ENCODE measurements around the gene APOA5. TPM values are rescaled to one million over a fixed set of nuclear protein-coding genes. Genes with fewer than 3 reads are reported as not detected.
"Not testable (repeated sequence)": the region's sequence is repeated elsewhere in the genome, so short reads cannot be mapped to it uniquely, and the experiment has no call there.

APOA5 gene
- total RNA-seq, 1 donor from 2014 or later, result not detected

DNA sequence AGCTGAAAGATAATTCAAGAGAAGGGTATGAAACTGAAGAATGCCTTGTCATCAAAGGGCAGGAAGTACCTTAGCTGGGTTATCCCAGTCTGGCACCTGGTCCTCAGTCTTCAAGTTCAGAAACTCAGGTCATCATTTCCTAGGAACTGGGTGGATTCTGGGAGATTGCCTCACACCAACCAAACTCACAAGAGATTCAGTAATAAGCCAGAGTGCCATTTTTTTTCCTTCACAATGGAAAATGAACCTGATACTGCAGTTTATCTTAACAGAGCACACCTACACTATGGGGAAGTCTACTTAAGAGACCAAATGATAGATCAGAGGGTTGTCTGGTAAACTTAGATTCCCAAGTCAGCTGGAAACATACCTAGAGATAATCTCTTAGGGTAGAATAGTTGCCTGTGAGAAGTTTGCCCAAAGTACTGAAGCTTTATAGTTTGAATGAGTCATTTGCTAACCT lies 15.1 kb downstream of the APOA5 start:
- DNase-seq (ENCODE audit: extremely low read depth, low read depth, low spot score), result no peak

- DNase-seq (ENCODE audit: extremely low read depth, low read depth, low spot score), result no peak
Measured at GRCh38 chr11:116775975-116776374, 15.7 kb downstream of the APOA5 start.

DNA sequence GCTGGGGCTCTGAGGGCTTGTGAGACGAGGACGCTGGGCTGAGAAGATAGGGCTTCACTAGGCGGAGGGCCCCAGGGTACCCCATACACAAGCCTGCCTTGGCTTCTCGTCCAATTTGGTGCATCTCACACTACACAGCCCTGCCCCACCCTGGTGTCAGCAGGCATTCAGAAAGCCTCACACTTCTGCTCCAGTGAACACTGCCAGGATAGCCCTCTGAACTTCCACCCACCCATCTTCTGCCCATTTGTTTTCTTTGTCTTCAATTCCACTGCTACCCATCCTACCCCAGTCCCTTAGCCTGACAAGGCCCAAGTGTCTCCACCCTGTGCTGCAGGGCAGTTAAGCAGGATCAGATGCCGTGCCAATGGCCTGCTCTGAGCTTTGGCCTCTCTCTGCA lies 17.0 kb downstream of the APOA5 start:
- DNase-seq (ENCODE audit: extremely low read depth, low read depth, low spot score), result no peak

GRCh38 chr11:116773203-116774097 lies 18.2 kb downstream of the APOA5 start:
- DNase-seq (ENCODE audit: extremely low read depth, low read depth, low spot score), result no peak

- no peak for DNase-seq (ENCODE audit: extremely low read depth, low read depth, low spot score)
Measured at GRCh38 chr11:116772443-116773202, 19.1 kb downstream of the APOA5 start, which contains the start of gene BUD13. BUD13 (minus strand) TSS chr11:116772987; CDS start chr11:116772964, 23 bp downstream.

- no peak for DNase-seq (ENCODE audit: extremely low read depth, low read depth, low spot score)
Measured at GRCh38 chr11:116771935-116772334, 19.7 kb downstream of the APOA5 start.

GRCh38 chr11:116762132-116762531 lies 29.5 kb downstream of the APOA5 start:
- DNase-seq (ENCODE audit: extremely low read depth, low read depth, low spot score), result no peak

GRCh38 chr11:116756044-116756443 lies 35.6 kb downstream of the APOA5 start:
- not testable (repeated sequence) for DNase-seq (ENCODE audit: extremely low read depth, low read depth, low spot score)

- no peak for DNase-seq (ENCODE audit: extremely low read depth, low read depth, low spot score)
Measured at GRCh38 chr11:116750070-116750718, 41.5 kb downstream of the APOA5 start.

DNA sequence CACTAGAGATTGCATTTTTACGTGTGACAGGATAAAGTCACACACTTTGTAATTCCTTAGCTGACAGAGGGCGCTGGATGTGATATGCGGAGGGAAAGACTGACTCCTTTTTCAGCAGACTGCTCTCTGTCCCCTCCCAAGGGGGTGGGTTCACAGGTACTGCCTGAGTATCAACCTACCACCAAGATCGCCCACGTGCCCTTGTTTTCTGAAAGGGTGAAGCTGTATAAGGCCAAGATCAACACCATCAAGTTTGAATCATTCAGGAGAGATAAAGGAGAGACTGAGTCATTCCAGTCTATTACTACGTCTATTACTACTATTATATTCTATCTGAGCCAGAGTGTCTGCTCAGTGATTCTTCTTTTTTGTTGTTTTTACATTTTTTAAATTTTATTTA lies 49.6 kb downstream of the APOA5 start:
- no peak for DNase-seq (ENCODE audit: extremely low read depth, low read depth, low spot score)

DNA sequence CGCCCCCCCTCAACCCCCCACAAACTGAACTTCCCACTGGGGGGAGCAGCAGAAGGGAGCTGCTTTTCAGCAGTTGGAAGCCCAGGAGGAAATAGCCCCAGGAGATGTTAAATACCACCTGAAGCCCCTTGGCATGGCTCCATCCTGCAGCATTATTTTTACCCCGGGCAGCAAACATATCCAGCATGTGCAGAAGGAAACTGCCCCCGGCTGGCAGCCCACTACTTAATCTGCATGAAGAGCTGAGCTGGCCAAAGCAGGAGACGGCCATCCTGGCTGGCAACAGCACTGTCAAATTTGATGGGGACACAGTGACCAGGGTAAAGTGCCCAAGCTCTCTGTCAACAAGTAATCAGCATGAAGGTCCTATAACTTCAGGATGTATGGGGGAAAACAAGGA lies 50.9 kb downstream of the APOA5 start:
- no peak for DNase-seq (ENCODE audit: extremely low read depth, low read depth, low spot score)

Other genes starting within 250 kb of the APOA5 start
- 5.3 and 11.6 TPM in 2 replicates for gene BUD13, start 18.9 kb downstream of the APOA5 start, total RNA-seq
- 40.6 and 50.9 TPM in 2 replicates for gene ZPR1, start 3.9 kb downstream of the APOA5 start, total RNA-seq
- not detected in 2 replicates for gene APOA4, start 31.4 kb upstream of the APOA5 start, total RNA-seq
- gene APOC3, start 38.0 kb upstream of the APOA5 start, total RNA-seq, result not detected in 2 replicates
- gene APOA1, start 45.7 kb upstream of the APOA5 start, total RNA-seq, result not detected in 2 replicates

Data from glomerular endothelial cell (primary cell).